Activated effector memory CD4-positive, alpha-beta T cell treated with anti-CD3 and anti-CD28 coated beads, Interleukin-2, amount 50 U/mL, for 16 hours (primary cell): ENCODE results near the gene AKAP9.
"Not testable (repeated sequence)": the region's sequence is repeated elsewhere in the genome, so short reads cannot be mapped to it uniquely, and the experiment has no call there.

Experiments used
- DNase-seq: peaks from one replicate; pipeline ENCODE4 v3.0.0-alpha.2; 2020

The AKAP9 gene

DNA sequence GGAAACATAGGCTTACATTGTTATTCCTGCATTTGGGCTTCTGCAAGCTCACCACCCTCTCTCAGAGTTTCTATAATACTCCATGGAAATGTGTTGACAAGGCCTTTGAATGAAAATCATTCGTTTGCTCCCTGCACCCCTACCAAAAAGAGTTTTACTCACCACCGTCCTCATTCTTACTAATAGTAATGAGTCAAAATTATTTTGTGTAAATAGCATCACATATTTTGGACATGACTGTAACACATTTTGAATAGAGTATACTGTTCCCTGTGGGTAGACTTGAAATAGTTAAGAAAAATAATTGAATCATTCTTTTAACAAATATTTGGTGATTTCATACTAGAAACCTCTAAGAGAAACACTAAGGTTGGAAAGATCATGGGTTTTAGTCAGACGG, 84.6 kb downstream of the AKAP9 start:
- DNase-seq, result no peak

GRCh38 chr7:92026635-92027034, 86.0 kb downstream of the AKAP9 start:
- not testable (repeated sequence) for DNase-seq

- DNase-seq, result not testable (repeated sequence)
Measured at GRCh38 chr7:92027128-92027527, 86.5 kb downstream of the AKAP9 start.

DNA sequence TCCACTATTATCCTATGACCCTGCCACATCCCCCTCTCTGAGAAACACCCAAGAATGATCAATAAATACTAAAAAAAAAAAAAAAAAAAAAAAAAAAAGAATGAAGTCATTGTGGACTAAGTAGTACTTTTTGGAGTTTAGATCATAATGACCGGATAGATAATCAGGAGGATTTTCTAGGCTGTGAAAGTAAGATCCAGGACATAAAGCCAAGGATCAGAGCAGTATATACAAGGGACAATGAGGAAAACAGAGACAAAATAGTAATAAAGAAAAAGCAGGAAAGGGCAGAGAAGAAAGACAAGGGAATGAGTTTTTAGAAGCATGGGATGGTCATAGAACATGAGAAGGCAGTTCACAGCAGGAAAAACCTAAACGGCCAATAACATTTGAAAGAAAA, 87.6 kb downstream of the AKAP9 start:
- no peak for DNase-seq

DNA sequence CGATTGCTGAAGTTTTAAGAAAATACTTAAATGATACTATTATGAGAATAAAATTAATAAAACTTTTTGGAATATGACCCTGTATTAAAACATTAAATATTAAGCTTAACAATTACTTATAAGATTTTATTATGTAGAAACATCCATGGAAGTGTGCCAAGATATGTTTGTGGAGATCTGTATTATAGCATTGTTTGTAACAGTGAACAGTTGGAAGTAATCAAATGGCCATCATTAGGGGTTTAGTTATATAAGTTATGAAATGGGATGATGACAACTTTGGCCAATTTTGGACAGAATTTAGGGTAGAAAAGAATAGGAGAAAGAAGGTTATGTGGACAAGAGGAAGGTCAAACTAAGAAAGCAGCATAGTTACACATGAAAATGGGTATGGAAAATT, 88.0 kb downstream of the AKAP9 start:
- DNase-seq, result no peak

- DNase-seq, result no peak
Measured at GRCh38 chr7:92034116-92034515, 93.5 kb downstream of the AKAP9 start.

- no peak for DNase-seq
Measured at GRCh38 chr7:92035576-92035975, 94.9 kb downstream of the AKAP9 start.

- no peak for DNase-seq
Measured at GRCh38 chr7:92039900-92040299, 99.2 kb downstream of the AKAP9 start.

DNA sequence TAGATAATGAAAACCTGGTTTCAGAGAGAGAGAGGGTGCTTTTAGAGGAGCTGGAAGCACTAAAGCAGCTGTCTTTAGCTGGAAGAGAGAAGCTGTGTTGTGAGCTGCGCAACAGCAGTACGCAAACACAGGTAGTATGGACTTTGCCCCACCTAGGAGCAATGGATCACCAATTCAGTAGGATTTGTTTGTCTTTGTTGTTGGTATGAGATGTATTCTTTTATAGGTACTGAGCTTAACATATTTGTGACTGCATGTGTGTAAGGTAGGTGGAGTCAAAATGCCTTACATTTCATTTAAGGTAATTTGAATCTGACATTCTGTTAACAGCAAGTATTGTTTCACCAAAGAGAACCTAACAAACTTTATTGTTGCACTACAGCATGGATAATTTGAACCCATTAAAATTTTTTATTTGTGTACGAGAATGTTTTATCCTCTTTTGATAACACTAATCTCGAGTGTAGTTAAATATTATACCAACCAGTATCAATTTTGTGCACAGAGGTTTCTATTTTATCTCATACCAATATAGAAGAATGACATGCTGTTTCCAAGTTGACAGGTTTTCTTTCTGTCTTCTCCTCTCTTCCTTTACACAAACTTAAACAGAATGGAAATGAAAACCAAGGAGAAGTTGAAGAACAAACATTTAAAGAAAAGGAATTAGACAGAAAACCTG, 101.5 kb downstream of the AKAP9 start:
- DNase-seq, result no peak

GRCh38 chr7:92043098-92043497, 102.4 kb downstream of the AKAP9 start:
- DNase-seq, result no peak

- DNase-seq, result no peak
Measured at GRCh38 chr7:92043637-92044036, 103.0 kb downstream of the AKAP9 start.

GRCh38 chr7:92044148-92044547, 103.5 kb downstream of the AKAP9 start:
- DNase-seq, result no peak

- no peak for DNase-seq
Measured at GRCh38 chr7:92044940-92045339, 104.3 kb downstream of the AKAP9 start.

GRCh38 chr7:92051655-92052054, 111.0 kb downstream of the AKAP9 start:
- DNase-seq, result no peak

GRCh38 chr7:92052159-92052558, 111.5 kb downstream of the AKAP9 start:
- DNase-seq, result no peak

DNA sequence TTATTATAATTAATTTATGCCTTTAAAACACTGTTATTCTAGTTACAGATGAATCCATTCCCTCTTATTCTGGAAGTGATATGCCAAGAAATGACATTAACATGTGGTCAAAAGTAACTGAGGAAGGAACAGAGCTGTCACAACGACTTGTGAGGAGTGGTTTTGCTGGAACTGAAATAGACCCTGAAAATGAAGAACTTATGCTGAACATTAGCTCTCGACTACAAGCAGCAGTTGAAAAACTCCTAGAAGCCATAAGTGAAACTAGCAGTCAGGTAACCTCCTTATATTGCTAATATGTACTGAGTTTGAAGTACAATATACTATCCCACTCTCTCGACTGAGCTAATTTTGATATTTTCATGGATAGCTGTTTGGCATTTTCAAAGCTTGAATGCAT, 112.0 kb downstream of the AKAP9 start:
- DNase-seq, result no peak

- no peak for DNase-seq
Measured at GRCh38 chr7:92053312-92053711, 112.7 kb downstream of the AKAP9 start.

DNA sequence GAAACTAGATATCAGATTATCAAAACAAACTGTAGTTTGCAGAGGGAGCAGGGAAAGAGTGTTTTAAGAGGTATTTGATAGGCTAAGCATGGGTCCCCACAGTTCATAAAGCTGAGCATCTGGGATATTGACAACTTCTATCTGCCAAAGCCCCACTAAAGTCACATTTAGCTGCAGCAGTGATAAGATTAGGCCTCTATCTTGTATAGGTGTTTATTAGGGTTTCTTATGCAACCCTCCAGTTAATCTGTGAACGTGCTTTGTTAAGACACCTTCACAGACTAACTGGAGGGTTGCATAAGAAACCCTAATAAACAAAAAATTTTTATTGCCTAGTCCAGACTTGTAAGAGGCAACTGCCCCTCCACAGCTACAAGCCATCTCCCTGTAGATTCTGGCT, 115.6 kb downstream of the AKAP9 start:
- no peak for DNase-seq

DNA sequence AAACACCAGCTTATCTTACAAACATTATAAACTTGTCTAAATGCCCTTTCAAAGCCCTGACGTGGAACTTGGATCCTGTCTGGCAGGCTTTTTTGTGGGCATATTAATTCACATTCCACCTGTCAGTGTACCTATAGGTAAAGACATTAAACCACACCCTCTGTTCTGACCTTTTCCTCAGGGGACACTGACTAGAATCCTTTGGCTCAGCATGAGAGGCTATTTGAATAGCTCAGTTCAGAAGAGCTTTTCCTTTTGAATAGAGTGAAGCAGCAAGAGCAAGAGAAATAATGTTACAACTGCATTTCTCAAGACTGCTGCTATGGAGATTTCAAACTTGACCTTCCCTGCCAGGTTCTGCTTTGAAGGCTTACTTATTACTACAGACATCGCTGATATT, 116.7 kb downstream of the AKAP9 start:
- DNase-seq, result no peak

DNA sequence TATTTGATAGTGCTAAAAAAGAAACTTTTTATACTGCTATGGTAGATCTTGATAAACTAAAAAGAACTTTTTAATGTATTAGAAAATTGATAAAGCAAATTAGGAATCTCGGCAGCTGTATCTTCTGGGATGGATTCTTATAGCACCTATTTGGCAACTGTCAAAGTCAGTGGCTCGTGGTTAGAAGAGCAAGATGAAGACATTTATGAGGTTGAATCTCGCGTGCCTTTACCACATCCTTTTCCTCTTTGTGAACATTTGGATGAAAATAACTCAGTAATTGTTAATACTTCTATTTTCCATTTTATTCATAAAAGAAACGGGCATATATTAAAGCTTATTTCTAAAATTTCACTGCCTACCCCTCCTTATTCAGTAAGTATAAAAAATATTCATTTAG, 117.4 kb downstream of the AKAP9 start:
- DNase-seq, result no peak

DNA sequence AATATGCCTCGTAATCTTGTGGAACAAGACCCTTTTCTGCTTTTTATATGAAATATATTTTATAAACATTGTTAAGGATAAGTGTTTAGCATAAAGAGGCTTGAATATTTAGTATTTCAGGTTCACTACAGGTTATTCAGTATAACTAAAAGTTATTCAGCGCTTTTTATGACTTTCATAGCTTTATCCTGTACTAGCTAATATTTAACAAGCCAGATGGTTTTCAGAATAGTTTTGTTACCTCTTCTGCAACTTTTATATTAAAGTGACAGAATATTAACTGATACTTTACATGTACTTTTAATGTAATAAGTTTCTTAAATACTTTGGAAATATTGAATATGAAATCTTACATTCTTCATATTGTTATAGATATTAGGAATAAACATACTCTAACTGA, 118.2 kb downstream of the AKAP9 start:
- DNase-seq, result no peak

DNA sequence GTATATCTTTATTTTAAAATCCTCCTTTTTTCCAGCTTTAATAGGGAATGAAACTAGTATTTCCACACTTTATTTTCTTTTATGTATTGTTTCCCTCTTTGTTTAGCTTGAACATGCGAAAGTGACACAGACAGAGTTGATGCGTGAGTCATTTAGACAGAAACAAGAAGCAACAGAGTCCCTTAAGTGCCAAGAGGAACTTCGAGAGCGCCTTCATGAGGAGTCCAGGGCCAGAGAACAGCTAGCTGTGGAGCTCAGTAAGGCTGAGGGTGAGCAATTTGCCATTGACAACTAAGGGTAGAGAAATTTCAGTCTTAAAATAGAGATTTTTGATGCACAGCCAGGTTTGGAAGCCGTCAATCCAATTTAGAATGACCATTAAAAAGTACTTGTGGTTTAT, 120.5 kb downstream of the AKAP9 start:
- DNase-seq, result no peak

- DNase-seq, result no peak
Measured at GRCh38 chr7:92064438-92065029, 123.9 kb downstream of the AKAP9 start.

- no peak for DNase-seq
Measured at GRCh38 chr7:92071032-92071431, 130.4 kb downstream of the AKAP9 start.

GRCh38 chr7:92072121-92072520, 131.5 kb downstream of the AKAP9 start:
- no peak for DNase-seq
